Esophagus muscularis mucosa (tissue), 4 donors: ENCODE data around the gene XDH. TPM values are rescaled to one million over a fixed set of nuclear protein-coding genes. Genes with fewer than 3 reads are reported as not detected.
A peak's percentile ranks its signal among the peaks of the same experiment; 100 is the strongest.

Source experiments
- DNase-seq: peaks from one replicate; pipeline ENCODE4 v3.0.0-alpha.2; 2017; ENCODE audit errors: extremely low spot score
- H3K27ac ChIP-seq, 4 donors: fragments of 200-600 bp; sonication (generic); replicated peaks in 1 of 4; 1 replicate in 3 of 4; 2 replicates in 1 of 4; pipeline ENCODE4 v1.5.1; 2016 to 2019; ENCODE audit warnings: mild to moderate bottlenecking in 1 of 4
- H3K27me3 ChIP-seq, 4 donors: fragments of 200-600 bp; sonication (generic); one replicate each; pipeline versions ENCODE4 v1.5.1 to v1.6.0; 2016 to 2019
- H3K36me3 ChIP-seq, 4 donors: fragments of 200-600 bp; sonication (generic); one replicate each; pipeline ENCODE4 v1.5.1; 2016 to 2019
- H3K4me1 ChIP-seq, 4 donors: fragments of 200-600 bp; sonication (generic); one replicate each; pipeline ENCODE4 v1.5.1; 2016 to 2019
- H3K4me3 ChIP-seq, 4 donors: fragments of 200-600 bp; sonication (generic); 1 replicate in 2 of 4; 2 replicates in 2 of 4; pipeline ENCODE4 v1.5.1; 2016 to 2019; ENCODE audit warnings: mild to moderate bottlenecking in 4 of 4, moderate library complexity in 1 of 4
- H3K9me3 ChIP-seq, 4 donors: fragments of 200-600 bp; sonication (generic); 1 replicate in 3 of 4; 2 replicates in 1 of 4; pipeline ENCODE4 v1.5.1; 2016 to 2019
- EP300 ChIP-seq: sonication (generic); formaldehyde crosslinking; IDR thresholded peaks from one replicate; pipeline ENCODE4 v1.6.1; 2017; ENCODE audit warnings: antibody characterized with exemption
- POLR2A ChIP-seq: fragments of 450-650 bp; IDR thresholded peaks from one replicate; pipeline ENCODE4 v1.6.1; 2017; ENCODE audit warnings: antibody characterized with exemption, moderate library complexity, mild to moderate bottlenecking, low read depth
- POLR2AphosphoS5 ChIP-seq, 2 donors: sonication (generic); formaldehyde crosslinking; IDR thresholded peaks; one replicate each; pipeline ENCODE4 v1.6.1; 2017; ENCODE audit warnings: antibody characterized with exemption in 2 of 2
- WGBS: methylation state at CpG from one replicate; pipeline ENCODE4 v1.1.5; 2018; 5-methylcytosine and 5-hydroxymethylcytosine counted together
- intact Hi-C: fragments of 100-400 bp; cut with DNase I; formaldehyde crosslinking; loops from one replicate; pipeline ENCODE4 v1.15.1; 2023
- total RNA-seq, 4 donors: library from RNA; depleted of rRNA; stranded (reverse); fragments of >200 nt; gene quantifications; one replicate each; pipeline versions ENCODE4 v1.1.0 to v1.2.1, GENCODE V29; 2016
- TF ChIP-seq, protein P1 (sequence below), 3 experiments: fragments of 200-600 bp in 2 of 3; fragments of 450-650 bp in 1 of 3; sonication (generic) in 2 of 3; IDR thresholded peaks; one replicate each; pipeline ENCODE4 v1.5.1; 2017 to 2019; ENCODE audit warnings: antibody characterized with exemption in 3 of 3, mild to moderate bottlenecking in 2 of 3, moderate library complexity in 1 of 3

Gene XDH
- total RNA-seq, 4 donors from 2014 or later, result 0.17 TPM; not detected in 3

DNA sequence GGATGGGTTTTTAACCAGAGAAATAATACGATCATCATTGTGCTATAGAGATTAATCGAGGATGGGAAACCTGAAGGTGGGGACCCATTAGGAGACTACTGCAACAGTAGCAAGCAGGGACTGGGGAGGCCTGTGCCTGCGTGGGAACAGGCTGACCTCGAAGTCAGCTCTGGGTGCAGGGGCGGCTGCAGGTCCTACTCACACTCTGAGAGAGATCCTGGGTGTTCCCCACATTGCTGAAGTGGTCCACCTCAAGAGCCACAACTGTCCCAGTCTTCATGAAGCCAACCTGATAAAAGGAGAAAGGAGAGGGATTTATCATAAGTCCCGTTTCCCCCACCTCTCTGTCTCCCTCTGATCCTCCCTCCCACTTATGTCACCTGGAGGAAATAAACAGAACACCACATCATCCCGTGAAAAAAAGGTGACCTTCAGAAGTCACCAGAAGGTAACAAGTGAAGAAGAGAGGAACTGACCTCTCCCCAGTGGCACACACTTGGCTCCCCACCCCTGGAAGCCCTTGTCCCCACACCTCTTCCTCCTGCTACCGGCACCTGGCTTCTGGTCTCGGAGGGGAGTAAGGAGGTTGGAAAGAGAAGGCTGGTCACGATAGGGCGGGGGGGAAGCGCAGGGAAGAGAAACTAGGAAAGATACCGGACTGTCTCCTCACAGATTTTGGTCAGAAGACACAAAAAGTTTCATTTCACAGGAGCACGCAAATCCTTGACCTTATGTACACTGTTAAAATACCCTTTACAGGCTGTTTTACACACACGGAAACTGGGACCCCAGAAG, 50.4 kb downstream of the XDH start:
- Histone ChIP-seq H3K27ac (no peak overlapping the region), H3K9me3 (no peaks in the 10 kb centered on the region), H3K4me3 (no peak overlapping the region), H3K4me1 (no peaks in the 10 kb centered on the region), H3K27me3 (no peaks in the 10 kb centered on the region), H3K36me3 (no peaks in the 10 kb centered on the region)
- peak; percentile 89 for DNase-seq
- TF ChIP-seq POLR2A (no peak), EP300 (no peak)
- TF ChIP-seq, protein P1, sequence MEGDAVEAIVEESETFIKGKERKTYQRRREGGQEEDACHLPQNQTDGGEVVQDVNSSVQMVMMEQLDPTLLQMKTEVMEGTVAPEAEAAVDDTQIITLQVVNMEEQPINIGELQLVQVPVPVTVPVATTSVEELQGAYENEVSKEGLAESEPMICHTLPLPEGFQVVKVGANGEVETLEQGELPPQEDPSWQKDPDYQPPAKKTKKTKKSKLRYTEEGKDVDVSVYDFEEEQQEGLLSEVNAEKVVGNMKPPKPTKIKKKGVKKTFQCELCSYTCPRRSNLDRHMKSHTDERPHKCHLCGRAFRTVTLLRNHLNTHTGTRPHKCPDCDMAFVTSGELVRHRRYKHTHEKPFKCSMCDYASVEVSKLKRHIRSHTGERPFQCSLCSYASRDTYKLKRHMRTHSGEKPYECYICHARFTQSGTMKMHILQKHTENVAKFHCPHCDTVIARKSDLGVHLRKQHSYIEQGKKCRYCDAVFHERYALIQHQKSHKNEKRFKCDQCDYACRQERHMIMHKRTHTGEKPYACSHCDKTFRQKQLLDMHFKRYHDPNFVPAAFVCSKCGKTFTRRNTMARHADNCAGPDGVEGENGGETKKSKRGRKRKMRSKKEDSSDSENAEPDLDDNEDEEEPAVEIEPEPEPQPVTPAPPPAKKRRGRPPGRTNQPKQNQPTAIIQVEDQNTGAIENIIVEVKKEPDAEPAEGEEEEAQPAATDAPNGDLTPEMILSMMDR (IDR thresholded peaks at IDR 0.05), result no peak
- WGBS, result 85% methylated on average over 15 of the region's 15 CpGs
- intact Hi-C loops, result no loop called here

DNA sequence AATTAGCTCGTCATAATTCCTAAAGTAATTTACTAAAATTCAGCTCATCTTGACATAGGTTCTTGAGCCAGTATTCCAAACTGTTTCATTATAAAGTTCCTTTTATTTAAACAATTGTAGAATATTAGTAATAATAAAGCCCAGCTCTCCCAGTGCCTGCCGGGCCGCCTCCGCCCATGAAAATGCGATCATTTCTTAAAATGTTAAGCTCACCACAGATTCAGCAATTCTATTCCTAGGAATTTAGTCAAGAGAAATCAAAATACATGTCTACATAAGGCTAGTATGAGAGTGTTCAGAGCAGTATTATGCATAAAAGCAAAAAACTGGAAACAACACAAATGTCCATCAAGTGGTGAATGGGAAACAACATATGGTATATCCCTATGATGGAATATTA, 52.0 kb downstream of the XDH start:
- intact Hi-C loops, result no loop called here
- no peak overlapping the region for H3K4me3 ChIP-seq
- 96% methylated on average over 5 of the region's 5 CpGs for WGBS
- peak; percentile 66 for DNase-seq
- H3K27me3 ChIP-seq, result no peaks in the 10 kb centered on the region
- no peaks in the 10 kb centered on the region for H3K36me3 ChIP-seq
- H3K27ac ChIP-seq, result no peak overlapping the region
- H3K4me1 ChIP-seq, result no peaks in the 10 kb centered on the region
- no peak for TF ChIP-seq EP300
- TF ChIP-seq POLR2A, result no peak
- TF ChIP-seq POLR2AphosphoS5 (IDR thresholded peaks at IDR 0.05), result no peak
- TF ChIP-seq, protein P1 (IDR thresholded peaks at IDR 0.05), result no peak
- no peaks in the 10 kb centered on the region for H3K9me3 ChIP-seq

DNA sequence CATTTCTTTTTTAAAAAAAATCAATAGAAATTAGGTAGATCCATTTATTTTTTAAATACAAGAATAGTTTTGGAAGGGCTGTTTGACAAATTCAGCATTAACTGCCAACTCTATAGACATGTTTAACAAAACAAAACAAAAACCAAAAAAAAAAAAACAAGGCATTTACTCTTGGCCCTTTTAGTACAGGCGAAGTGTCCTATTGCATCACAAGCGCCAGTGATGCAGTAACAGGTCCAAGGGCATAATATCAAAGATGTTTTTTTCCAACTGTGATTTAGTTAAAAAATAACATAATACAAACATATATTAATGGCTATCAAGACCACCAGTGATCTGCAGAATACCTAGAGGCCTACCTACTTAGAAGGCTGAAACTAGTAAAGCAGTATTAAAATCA, 55.3 kb downstream of the XDH start:
- Histone ChIP-seq H3K4me1 (no peaks in the 10 kb centered on the region), H3K4me3 (no peak overlapping the region), H3K27ac (no peak overlapping the region), H3K9me3 (no peaks in the 10 kb centered on the region), H3K36me3 (no peaks in the 10 kb centered on the region), H3K27me3 (peaks cover 0 to 2% (median 0%) of the 10 kb centered on the region in 4 donors)
- DNase-seq, result no peak
- 88% methylated on average over 2 of the region's 2 CpGs for WGBS
- intact Hi-C loops, result no loop called here
- TF ChIP-seq POLR2A, result no peak
- TF ChIP-seq EP300, result no peak
- TF ChIP-seq, protein P1 (IDR thresholded peaks at IDR 0.05), result no peak

GRCh38 chr2:31354837-31355236, 59.7 kb downstream of the XDH start:
- Histone ChIP-seq H3K36me3 (no peaks in the 10 kb centered on the region), H3K4me3 (no peak overlapping the region), H3K9me3 (no peaks in the 10 kb centered on the region), H3K4me1 (no peaks in the 10 kb centered on the region), H3K27me3 (peaks cover 0 to 2% (median 0%) of the 10 kb centered on the region in 4 donors), H3K27ac (no peak overlapping the region)
- intact Hi-C loops, result no loop called here
- 34% methylated on average over 2 of the region's 2 CpGs for WGBS
- DNase-seq, result no peak
- TF ChIP-seq, protein P1 (IDR thresholded peaks at IDR 0.05), result no peak
- TF ChIP-seq POLR2A, result no peak
- no peak for TF ChIP-seq POLR2AphosphoS5 (IDR thresholded peaks at IDR 0.05)
- TF ChIP-seq EP300, result no peak

DNA sequence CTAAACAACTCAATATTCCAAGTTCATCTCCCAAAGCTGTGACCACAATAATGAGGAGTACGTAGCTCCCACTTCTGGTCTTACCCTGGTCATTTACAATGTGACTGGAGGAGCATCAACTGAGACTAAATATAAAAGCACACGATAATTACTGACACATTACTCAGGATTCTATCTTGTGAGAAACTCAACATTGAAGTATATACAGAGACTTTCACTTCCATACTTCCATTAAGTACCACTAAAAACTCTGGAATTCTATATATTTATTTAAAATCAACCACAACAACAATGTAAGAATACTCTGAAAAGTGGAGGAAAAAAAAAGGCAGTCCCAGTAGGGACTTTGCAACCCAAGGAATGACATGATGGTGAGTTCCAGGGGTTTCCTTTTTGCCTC, 61.4 kb downstream of the XDH start:
- no peak overlapping the region for H3K27ac ChIP-seq
- no peaks in the 10 kb centered on the region for H3K4me1 ChIP-seq

More for the DNA sequence above, 61.4 kb downstream of the XDH start:
- intact Hi-C loops, result no loop called here
- 64% methylated on average over 2 of the region's 2 CpGs for WGBS
- Histone ChIP-seq H3K27me3 (peaks cover 0 to 2% (median 0%) of the 10 kb centered on the region in 4 donors), H3K36me3 (no peaks in the 10 kb centered on the region), H3K4me3 (no peak overlapping the region), H3K9me3 (no peaks in the 10 kb centered on the region)
- DNase-seq, result no peak
- TF ChIP-seq, protein P1 (IDR thresholded peaks at IDR 0.05), result no peak
- TF ChIP-seq POLR2A (no peak), POLR2AphosphoS5 (IDR thresholded peaks at IDR 0.05) (no peak), EP300 (no peak)
